NOMO-1 treated with DMSO at 0.1 percent for 48 hours (cell line): ENCODE results near the gene GLOD4.
"Not testable (repeated sequence)": the region's sequence is repeated elsewhere in the genome, so short reads cannot be mapped to it uniquely, and the experiment has no call there.

Experiments used
- DNase-seq: peaks from one replicate; lab custom pipeline; 2025; ENCODE audit not compliant: unreplicated experiment; lab: John Stamatoyannopoulos, UW

The GLOD4 gene

GRCh38 chr17:778096-778495, 4.0 kb downstream of the GLOD4 start:
- DNase-seq, result no peak

- no peak for DNase-seq
These were observed 7.8 kb downstream of the GLOD4 start for GRCh38 chr17:774313-774584.

DNA sequence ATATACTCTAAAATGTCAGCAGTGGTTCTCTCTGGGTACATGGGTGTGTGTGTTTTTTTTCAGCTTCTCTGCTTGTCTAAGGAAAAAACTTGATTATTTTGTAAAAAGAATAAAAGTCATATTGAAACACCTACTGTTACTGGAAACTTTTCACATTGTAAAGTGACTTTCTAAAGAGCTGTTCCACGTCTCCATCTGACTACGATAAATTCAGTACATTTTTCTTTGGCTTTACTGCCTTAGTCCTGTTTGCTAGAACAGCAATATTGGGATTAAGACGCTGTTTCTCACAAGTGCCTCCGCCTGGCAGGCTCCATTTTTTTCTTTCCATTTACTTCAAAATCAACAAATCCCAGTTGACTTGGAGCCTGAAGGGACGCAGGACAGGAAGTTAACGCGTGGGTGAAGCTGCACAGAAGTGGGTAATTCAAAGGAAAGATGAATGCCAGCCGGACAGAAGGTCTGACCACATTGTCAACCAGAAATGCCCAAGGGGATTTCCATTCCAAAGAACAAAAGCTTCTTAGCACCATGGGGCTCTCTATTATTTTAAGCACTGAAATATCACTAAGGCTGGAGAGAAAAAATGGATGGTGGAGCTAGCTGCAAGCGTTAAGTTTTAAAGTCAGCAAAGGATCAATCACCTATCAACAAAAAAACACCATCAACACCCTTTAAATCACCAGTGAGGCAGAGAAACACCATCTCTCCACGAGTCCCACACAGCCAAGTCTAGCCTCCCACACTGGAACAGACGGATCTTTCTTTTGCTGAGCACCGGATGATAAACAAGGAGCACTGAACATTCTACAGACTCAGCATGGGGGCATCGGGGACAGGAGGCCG, 8.4 kb downstream of the GLOD4 start:
- DNase-seq, result no peak

GRCh38 chr17:773016-773415, 9.1 kb downstream of the GLOD4 start:
- no peak for DNase-seq

DNA sequence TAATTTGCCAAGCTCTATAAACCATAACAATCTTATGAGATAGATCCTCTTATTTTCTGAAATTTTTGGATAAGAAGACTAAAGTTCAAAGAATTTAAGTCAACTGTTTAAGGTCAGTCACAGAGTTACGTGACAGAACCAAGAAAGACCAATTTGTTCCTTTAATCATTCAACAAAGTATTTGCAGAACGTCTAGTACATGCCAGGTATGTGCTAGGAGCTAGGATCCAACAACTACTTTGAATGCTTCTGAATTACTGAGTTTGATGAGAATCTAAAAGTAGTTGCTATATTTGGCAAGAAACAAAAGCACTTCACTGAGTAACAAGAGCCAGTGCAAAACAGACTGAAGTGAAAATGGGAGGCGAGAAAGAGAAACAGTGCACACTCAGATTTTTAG, 15.0 kb downstream of the GLOD4 start:
- DNase-seq, result no peak

- DNase-seq, result no peak
These were observed 21.7 kb downstream of the GLOD4 start for GRCh38 chr17:760371-760770.

- DNase-seq, result no peak
These were observed 22.1 kb downstream of the GLOD4 start for GRCh38 chr17:759964-760363.

DNA sequence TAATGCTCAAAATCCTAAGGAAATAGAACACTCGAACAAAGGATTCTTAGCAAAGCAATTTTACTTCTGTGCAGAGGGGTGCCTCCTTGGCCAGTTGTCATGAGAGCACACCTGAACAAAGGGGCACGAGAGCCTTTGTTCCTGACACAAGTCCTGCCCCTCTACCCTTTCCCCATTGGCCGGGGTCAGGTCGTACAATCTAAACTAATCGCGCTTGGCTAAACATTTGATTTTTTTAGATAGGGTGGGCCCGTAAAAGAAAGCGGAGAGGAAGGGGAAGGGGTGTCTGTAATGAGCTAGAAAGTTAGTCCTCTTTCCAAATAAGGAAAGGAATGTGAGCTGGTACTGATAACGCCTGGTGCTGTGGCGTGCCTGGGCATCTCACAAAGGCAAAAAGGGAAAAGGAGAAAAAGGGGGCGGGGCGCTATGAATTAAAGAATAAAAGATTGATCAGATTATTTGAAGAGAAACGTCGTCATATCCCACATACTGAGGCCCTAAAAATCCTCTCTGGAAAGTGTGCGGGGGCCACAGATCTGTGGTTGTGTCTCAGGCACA, 26.0 kb downstream of the GLOD4 start:
- not testable (repeated sequence) for DNase-seq

DNA sequence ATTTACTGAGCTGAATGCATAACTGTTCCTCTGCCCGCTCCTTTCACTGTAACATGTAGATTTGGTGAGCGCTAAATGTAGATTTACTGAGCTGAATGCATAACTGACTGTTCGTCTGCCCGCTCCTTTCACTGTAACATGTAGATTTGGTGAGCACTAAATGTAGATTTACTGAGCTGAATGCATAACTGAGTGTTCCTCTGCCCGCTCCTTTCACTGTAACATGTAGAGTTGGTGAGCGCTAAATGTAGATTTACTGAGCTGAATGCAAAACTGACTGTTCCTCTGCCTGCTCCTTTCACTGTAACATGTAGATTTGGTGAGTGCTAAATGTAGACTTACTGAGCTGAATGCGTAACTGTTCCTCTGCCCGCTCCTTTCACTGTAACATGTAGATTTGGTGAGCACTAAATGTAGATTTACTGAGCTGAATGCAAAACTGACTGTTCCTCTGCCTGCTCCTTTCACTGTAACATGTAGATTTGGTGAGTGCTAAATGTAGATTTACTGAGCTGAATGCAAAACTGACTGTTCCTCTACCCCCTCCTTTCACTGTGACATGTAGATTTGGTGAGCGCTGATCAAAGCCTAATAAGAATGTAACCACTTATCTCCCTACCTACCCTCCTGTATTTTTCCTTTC, 26.6 kb downstream of the GLOD4 start:
- not testable (repeated sequence) for DNase-seq

DNA sequence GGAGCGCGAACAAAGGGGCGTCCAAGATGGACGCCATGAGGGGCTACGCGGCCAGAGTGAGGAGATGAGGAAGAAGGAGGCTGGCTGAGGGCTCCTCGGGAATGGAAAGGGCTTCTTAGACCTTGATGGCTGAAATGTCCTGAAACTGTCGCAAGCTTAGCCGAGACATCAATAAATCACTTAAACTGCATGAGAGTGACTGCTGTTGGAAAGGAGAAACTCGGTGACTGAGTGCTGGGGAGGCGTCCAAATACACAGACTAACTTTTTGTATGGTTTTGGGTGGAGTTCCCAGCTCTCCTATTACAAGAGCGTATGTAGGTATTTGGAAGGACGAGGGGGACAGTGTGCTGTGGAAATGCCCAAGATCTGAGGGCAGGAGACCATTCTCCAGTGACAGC, 28.7 kb downstream of the GLOD4 start:
- peak; percentile 7 for DNase-seq

GRCh38 chr17:752620-753219, 29.4 kb downstream of the GLOD4 start:
- peak; percentile 18 for DNase-seq

- peak; percentile 85 for DNase-seq
These were observed 30.0 kb downstream of the GLOD4 start, which contains the start of gene GEMIN4 for GRCh38 chr17:752002-752619. Gene GEMIN4 (minus strand): TSS chr17:752264. CDS start chr17:752142, 122 bp downstream.

GRCh38 chr17:751269-752001, 30.6 kb downstream of the GLOD4 start:
- DNase-seq, result peak; percentile 57

DNA sequence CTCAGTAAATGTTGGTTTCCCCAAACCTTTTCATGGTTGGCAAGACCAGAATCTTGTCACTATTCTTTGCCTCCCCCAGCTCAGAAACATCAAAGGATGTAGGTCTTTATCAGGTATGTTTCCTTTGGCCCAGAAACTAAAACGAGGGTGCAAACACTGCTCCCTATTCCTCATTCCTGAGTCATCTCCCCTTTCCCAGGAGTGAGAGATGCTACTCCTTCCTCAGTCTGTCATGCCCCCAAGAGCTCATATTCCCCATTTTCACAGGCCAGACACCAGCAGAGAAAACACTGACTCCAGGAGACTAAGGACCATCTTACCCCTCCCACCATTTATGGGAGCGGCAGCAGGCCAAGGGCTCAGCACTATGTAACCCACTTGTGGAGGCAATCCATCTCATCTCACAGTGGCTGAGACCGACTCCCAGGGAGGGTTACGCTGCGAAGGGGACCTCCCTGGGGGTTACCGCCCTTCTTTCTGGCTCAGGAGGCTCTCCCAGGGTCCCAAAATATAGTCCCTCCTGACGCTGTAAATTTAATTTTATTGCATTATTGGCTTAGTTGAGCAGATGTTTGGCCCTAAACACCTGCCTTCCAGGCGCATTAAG, 31.5 kb downstream of the GLOD4 start:
- DNase-seq, result no peak

- DNase-seq, result not testable (repeated sequence)
These were observed 32.7 kb downstream of the GLOD4 start for GRCh38 chr17:749359-749758.

DNA sequence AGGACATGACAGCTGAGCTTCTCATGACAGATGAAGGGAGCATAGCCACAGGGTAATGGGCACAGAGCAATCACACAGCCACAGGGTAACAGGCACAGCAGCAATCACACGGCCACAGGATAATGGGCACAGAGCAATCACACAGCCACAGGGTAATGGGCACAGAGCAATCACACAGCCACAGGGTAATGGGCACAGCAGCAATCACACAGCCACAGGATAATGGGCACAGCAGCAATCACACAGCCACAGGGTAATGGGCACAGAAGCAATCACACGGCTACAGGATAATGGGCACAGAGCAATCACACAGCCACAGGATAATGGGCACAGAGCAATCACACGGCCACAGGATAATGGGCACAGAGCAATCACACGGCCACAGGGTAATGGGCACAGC, 33.5 kb downstream of the GLOD4 start:
- not testable (repeated sequence) for DNase-seq

GRCh38 chr17:746783-747629, 35.1 kb downstream of the GLOD4 start:
- no peak for DNase-seq

DNA sequence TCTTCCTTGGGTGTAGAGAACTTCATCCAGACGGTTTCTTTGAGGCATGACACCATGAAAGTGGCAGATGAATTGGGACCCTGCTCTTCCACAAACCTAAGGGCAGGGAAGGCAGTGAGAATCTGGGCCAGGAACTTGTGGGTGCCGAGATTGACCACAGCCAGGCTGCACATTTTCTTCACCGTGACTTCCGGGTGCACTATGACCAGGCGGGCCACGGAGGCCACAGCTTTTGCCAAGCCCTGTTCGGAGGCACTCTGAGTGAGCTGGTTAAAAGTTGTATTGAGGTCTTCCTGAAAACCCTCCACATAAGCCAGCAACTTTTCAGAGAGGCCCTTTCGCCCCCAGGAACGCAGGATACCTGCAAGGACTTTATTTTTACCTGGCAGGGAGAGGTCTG, 35.9 kb downstream of the GLOD4 start:
- no peak for DNase-seq

DNA sequence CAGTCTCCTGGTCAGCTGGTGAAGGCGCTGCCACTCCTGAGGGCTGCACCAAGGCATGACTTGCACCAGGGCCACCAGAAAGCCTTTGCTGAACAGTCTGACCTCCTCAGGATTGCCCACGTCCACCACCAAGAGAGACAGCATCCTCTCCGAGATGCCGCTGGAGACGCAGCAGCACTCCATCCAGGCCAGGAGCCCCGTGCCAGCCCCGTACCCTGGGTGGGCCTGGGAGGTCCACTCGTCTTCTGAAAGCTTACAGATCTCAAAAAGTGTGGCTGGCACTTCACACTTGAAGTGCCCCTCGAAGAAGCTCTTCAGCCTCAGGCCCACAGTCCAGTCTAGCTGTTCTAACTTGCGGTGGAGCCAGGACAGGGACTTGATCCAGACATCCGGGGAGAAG, 36.7 kb downstream of the GLOD4 start:
- no peak for DNase-seq

- DNase-seq, result no peak
These were observed 37.1 kb downstream of the GLOD4 start for GRCh38 chr17:744937-745336.
